Sigmoid colon (tissue), 7 donors: ENCODE measurements around the gene RSPH1. TPM values are rescaled to one million over a fixed set of nuclear protein-coding genes. Genes with fewer than 3 reads are reported as not detected.

Source experiments
- DNase-seq: peaks from one replicate; pipeline ENCODE4 v3.0.0-alpha.2; 2019
- H3K27ac ChIP-seq, 4 donors: fragments of 200-600 bp; sonication (generic); one replicate each; pipeline ENCODE4 v1.5.1; 2016 to 2019; ENCODE audit warnings: mild to moderate bottlenecking in 1 of 4
- H3K27me3 ChIP-seq, 3 donors: fragments of 200-600 bp; sonication (generic); one replicate each; pipeline ENCODE4 v1.5.1; 2019; ENCODE audit warnings: mild to moderate bottlenecking in 1 of 3
- H3K36me3 ChIP-seq, 4 donors: fragments of 200-600 bp; sonication (generic); one replicate each; pipeline ENCODE4 v1.5.1; 2016 to 2019
- H3K4me1 ChIP-seq, 4 donors: fragments of 200-600 bp; sonication (generic); one replicate each; pipeline ENCODE4 v1.5.1; 2017 to 2019
- H3K4me3 ChIP-seq, 4 donors: fragments of 200-600 bp; sonication (generic); one replicate each; pipeline ENCODE4 v1.5.1; 2017 to 2019; ENCODE audit warnings: mild to moderate bottlenecking in 2 of 4, moderate library complexity in 1 of 4
- H3K9me3 ChIP-seq, 4 donors: fragments of 200-600 bp in 3 of 4; sonication (generic) in 3 of 4; one replicate each; pipeline versions ENCODE4 v1.5.1 to v1.6.1; 2013 to 2019
- EP300 ChIP-seq, 4 donors: sonication (generic); formaldehyde crosslinking; IDR thresholded peaks; one replicate each; pipeline ENCODE4 v1.6.1; 2017; ENCODE audit warnings: antibody characterized with exemption in 4 of 4
- POLR2A ChIP-seq, 2 donors: fragments of 450-650 bp; IDR thresholded peaks; one replicate each; pipeline ENCODE4 v1.6.1; 2016; ENCODE audit warnings: antibody characterized with exemption in 2 of 2, mild to moderate bottlenecking in 2 of 2, moderate library complexity in 2 of 2
- POLR2AphosphoS5 ChIP-seq, 4 donors: sonication (generic); formaldehyde crosslinking; IDR thresholded peaks; one replicate each; pipeline ENCODE4 v1.6.1; 2017; ENCODE audit warnings: antibody characterized with exemption in 4 of 4
- WGBS, 2 donors: extraction: QIAGEN DNeasy Blood & Tissue Kit; methylation state at CpG; one replicate each; pipeline ENCODE4 v1.1.7; 2013; 5-methylcytosine and 5-hydroxymethylcytosine counted together
- intact Hi-C: fragments of 100-400 bp; cut with DNase I; formaldehyde crosslinking; loops from one replicate; pipeline ENCODE4 v1.15.1; 2023
- polyA plus RNA-seq, 3 donors: library from polyadenylated mRNA; stranded (reverse); fragments of 200-250 nt; gene quantifications; one replicate each; pipeline ENCODE4 v1.2.3, GENCODE V29; 2013
- total RNA-seq, 4 donors: library from RNA; depleted of rRNA; stranded (reverse); fragments of >200 nt; gene quantifications; one replicate each; pipeline ENCODE4 v1.1.0, GENCODE V29; 2016
- TF ChIP-seq, protein P1 (sequence below), 4 experiments: fragments of 450-650 bp in 3 of 4; fragments of 200-600 bp in 1 of 4; IDR thresholded peaks; one replicate each; pipeline ENCODE4 v1.5.1; 2016 to 2019; ENCODE audit warnings: antibody characterized with exemption in 4 of 4, mild to moderate bottlenecking in 3 of 4, moderate library complexity in 2 of 4
- donor health status: healthy with polysubstance abuse.
- donor health status: Bipolar disorder and iron deficiency.
- donor health status: healthy.

The RSPH1 gene
- total and polyA plus RNA-seq, 7 donors = 1.2 to 13.4 (median 3.0) TPM; not detected in 2

GRCh38 chr21:42526379-42526727, 30.3 kb upstream of the RSPH1 start:
- WGBS, 2 donors = 8 to 48% methylated on average over 9 of the region's 9 CpGs
- peak; percentile 66 for DNase-seq
- Histone ChIP-seq H3K27ac (peak overlapping the region in 2 of 4 donors; percentile 75 to 78), H3K36me3 (no peaks in the 10 kb centered on the region), H3K9me3 (no peaks in the 10 kb centered on the region), H3K27me3 (no peaks in the 10 kb centered on the region), H3K4me3 (no peak overlapping the region), H3K4me1 (peaks cover 0 to 30% (median 27%) of the 10 kb centered on the region in 4 donors)
- intact Hi-C loops = loop anchor here (10.0 kb wide), 1 partner anchor 382 kb away; no protein-coding TSS in a partner anchor
- no peak for TF ChIP-seq EP300 (IDR thresholded peaks at IDR 0.05)
- TF ChIP-seq, protein P1, sequence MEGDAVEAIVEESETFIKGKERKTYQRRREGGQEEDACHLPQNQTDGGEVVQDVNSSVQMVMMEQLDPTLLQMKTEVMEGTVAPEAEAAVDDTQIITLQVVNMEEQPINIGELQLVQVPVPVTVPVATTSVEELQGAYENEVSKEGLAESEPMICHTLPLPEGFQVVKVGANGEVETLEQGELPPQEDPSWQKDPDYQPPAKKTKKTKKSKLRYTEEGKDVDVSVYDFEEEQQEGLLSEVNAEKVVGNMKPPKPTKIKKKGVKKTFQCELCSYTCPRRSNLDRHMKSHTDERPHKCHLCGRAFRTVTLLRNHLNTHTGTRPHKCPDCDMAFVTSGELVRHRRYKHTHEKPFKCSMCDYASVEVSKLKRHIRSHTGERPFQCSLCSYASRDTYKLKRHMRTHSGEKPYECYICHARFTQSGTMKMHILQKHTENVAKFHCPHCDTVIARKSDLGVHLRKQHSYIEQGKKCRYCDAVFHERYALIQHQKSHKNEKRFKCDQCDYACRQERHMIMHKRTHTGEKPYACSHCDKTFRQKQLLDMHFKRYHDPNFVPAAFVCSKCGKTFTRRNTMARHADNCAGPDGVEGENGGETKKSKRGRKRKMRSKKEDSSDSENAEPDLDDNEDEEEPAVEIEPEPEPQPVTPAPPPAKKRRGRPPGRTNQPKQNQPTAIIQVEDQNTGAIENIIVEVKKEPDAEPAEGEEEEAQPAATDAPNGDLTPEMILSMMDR (IDR thresholded peaks at IDR 0.05) = no peak
- no peak for TF ChIP-seq POLR2AphosphoS5 (IDR thresholded peaks at IDR 0.05)
- no peak for TF ChIP-seq POLR2A (IDR thresholded peaks at IDR 0.05)

GRCh38 chr21:42525676-42526378, 29.8 kb upstream of the RSPH1 start:
- Histone ChIP-seq H3K4me3 (no peak overlapping the region), H3K4me1 (peaks cover 0 to 30% (median 27%) of the 10 kb centered on the region in 4 donors), H3K36me3 (peaks cover 0 to 4% (median 0%) of the 10 kb centered on the region in 4 donors), H3K27me3 (no peaks in the 10 kb centered on the region), H3K9me3 (no peaks in the 10 kb centered on the region), H3K27ac (peak overlapping the region; percentile 64 to 78 (median 76))
- intact Hi-C loops = loop anchor here (10.0 kb wide), 1 partner anchor 381 kb away; no protein-coding TSS in a partner anchor
- 23 to 53% methylated on average over 9 of the region's 9 CpGs for WGBS, 2 donors
- TF ChIP-seq POLR2AphosphoS5 (IDR thresholded peaks at IDR 0.05) (no peak), EP300 (IDR thresholded peaks at IDR 0.05) (no peak)
- DNase-seq = peak; percentile 54

- H3K27ac ChIP-seq = peak overlapping the region; percentile 64 to 78 (median 76)
- H3K36me3 ChIP-seq = peaks cover 0 to 8% (median 0%) of the 10 kb centered on the region in 4 donors
- TF ChIP-seq EP300 (IDR thresholded peaks at IDR 0.05) (no peak), POLR2AphosphoS5 (IDR thresholded peaks at IDR 0.05) (no peak), POLR2A (IDR thresholded peaks at IDR 0.05) (no peak)
- TF ChIP-seq, protein P1 (IDR thresholded peaks at IDR 0.05) = no peak
- intact Hi-C loops = loop anchor here (10.0 kb wide), 1 partner anchor 380 kb away; no protein-coding TSS in a partner anchor
- peaks cover 0 to 30% (median 27%) of the 10 kb centered on the region in 4 donors for H3K4me1 ChIP-seq
- WGBS, 2 donors = 12 to 28% methylated on average over 15 of the region's 15 CpGs
- DNase-seq = peak; percentile 69
- no peaks in the 10 kb centered on the region for H3K9me3 ChIP-seq
- H3K4me3 ChIP-seq = peak overlapping the region; percentile 8 to 41 (median 31)
- H3K27me3 ChIP-seq = no peaks in the 10 kb centered on the region
Observed at GRCh38 chr21:42525029-42525581, 29.1 kb upstream of the RSPH1 start.

- peak in 1 of 4 donors; percentile 54 for TF ChIP-seq POLR2AphosphoS5 (IDR thresholded peaks at IDR 0.05)
- TF ChIP-seq POLR2A (IDR thresholded peaks at IDR 0.05) = no peak
- no peak for TF ChIP-seq EP300 (IDR thresholded peaks at IDR 0.05)
- TF ChIP-seq, protein P1 (IDR thresholded peaks at IDR 0.05) = no peak
- peaks cover 0 to 30% (median 27%) of the 10 kb centered on the region in 4 donors for H3K4me1 ChIP-seq
- peak overlapping the region; percentile 8 to 41 (median 31) for H3K4me3 ChIP-seq
- H3K27ac ChIP-seq = peak overlapping the region; percentile 64 to 78 (median 76)
- intact Hi-C loops = loop anchor here (10.0 kb wide), 1 partner anchor 380 kb away; no protein-coding TSS in a partner anchor
- H3K27me3 ChIP-seq = no peaks in the 10 kb centered on the region
- WGBS, 2 donors = 13 to 19% methylated on average over 17 of the region's 17 CpGs
- H3K36me3 ChIP-seq = peaks cover 0 to 14% (median under 1%) of the 10 kb centered on the region in 4 donors
- no peaks in the 10 kb centered on the region for H3K9me3 ChIP-seq
- DNase-seq = peak; percentile 89
Observed at GRCh38 chr21:42524341-42525028, 28.5 kb upstream of the RSPH1 start.
